ENCODE data around the gene CD82.

Gene CD82, protein sequence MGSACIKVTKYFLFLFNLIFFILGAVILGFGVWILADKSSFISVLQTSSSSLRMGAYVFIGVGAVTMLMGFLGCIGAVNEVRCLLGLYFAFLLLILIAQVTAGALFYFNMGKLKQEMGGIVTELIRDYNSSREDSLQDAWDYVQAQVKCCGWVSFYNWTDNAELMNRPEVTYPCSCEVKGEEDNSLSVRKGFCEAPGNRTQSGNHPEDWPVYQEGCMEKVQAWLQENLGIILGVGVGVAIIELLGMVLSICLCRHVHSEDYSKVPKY

DNA sequence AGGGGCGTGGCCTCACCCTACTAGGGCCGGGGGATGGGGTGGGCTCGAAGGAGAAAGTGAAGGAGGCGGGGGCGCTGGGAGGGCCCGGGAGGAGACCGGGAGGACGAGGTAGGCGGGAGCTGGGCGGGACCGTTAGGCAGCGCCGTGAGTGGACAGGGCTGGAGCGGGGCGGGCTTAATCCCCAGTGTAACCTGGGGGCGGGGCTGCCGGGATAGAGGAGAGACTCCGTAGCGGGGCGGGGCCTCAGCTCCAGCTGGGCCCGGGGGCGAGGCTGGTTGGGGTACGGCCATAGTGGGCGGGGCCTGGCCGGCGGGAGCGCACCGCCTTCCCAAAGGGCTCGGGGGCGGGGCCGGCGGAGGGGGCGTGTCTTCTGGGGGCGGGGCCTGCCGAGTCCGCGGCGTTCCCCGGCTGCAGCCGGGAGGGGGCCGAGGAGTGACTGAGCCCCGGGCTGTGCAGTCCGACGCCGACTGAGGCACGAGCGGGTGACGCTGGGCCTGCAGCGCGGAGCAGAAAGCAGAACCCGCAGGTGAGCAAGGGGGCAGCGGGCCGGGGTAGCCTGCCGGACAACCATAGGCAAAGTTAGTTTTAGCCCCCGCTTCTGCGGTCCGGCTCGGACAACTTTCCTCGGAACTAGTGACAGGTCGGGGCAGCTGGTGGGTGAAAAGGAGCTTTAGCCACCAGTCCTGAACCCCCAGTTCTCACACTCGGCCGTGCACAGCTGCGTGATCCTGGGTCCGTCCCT is at the start of gene CD82:
Gene CD82, plus strand, starts transcription at position 453 of the 742 bp plus-strand sequence. CDS start 29,000 bp downstream, outside the sequence.
- peak; percentile 100 for DNase-seq

DNA sequence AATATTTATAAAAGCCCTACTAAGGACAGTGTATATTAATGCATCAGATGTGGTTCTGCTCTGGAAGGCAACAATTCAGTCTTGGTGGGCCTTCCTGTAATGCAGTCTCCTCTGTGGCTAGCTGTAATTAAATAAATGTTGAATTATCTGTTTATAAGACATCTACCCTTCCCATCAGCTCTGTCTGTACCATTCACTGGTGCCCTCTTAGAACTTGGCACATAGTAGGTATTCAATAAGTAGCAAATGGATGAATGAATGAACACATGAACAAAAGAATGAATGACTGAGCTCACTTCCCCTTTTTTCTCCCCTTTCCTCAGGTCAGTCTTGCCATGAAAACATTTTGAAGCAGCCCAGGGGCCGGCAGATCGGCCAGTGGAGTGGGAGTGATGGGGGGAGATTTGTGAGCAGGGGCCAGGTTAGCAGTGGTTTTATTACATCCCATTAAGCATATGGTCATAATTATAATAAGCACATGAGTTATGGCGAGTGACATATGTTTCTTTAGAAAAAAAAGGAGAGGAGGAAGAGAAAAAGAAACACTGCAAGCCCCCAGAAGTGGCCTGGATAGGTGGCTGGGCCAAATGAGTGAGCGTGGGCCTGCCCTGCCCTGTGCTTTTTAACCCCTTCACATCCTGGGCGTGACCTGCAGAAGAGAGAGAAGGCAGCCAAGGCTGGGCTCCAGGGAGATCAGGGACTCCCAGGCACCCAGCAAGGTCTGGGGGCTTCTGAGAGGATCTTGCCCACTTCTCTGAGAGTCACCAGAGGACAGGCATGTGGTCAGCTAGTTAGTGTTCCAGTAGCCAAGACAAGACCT is 48.6 kb upstream of the CD82 start:
- no peak for DNase-seq

DNA sequence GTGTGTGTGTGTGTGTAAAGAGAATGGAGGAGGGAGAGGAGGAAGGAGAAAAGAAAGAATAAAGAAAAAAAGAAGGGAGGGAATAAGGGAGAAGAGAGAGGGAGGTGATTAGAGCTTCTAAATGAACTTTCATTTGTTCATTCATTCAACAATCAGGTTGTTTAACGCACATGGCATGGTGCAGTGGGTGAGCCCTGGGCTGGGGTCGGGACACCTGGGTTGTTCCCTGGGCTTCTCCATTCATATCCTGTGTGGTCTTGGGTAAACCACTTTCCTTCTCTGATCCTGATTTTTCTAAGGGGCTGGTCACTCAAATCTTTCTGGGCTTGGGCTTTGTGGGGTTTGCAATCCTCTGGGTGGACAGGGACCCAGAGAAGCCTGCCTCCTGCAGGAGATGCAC is 47.9 kb upstream of the CD82 start:
- no peak for DNase-seq

DNA sequence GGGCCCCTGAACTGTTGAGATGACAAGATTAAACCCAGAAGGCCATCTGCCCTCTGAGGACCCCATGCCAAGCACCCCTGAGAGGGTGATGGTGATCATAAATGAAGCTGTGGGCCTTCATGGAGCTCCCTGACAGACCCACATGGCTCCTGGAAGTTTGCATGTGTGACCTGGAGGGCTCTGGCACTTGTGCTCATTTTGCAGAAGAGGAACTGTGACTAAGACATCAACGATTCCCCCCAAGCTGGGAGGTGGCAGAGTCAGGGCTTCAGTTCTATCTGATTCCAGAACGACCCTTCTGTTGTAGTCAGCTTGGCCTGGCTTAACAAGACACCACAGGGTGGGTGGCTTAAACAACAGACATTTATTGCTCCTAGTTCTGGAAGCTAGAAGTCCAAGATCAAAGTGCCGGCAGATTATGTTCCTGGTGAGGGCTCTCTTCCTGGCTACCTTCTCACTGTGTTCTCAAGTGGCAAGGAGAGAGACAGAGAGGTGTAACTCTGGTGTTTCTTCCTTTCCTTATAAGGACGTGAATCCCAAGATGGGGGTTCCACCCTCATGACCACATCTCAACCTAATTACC is 46.4 kb upstream of the CD82 start:
- no peak for DNase-seq

DNA sequence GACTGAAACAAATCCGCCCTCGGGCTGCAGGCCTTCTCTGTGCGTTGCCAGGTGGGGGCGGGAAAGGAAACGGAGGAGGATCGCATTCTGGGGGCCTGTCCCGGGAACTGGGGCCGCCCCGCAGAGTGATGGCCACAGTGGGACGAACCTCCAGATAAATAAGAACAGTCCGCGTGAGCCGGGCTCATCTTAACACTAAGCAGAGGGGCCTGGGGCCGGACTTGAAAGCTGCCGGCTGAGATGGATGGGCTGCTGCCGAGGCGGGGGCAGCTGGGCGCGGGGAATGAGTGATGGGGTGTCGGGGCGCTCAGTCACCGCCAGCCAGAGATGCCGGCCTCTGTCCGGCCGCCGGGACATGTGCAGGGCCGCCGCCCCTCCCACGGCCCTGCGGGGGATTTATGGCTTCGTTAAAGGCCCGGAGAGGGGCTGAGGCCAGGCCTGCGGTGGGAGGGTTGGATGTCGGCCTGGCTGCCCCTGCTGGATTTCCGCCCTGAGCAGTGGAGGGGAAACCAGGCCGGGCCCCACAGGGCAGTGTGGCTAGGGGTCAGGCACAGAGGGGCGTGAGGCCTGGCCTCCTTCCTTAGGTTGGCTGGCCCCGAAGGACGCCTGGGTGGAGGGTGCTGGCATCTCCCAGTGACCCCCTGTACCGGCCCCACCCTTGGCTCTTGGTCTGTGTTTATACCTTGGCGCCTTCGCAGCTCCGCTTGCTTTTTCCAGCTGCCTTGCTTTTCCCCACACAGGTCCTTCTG is 45.3 kb upstream of the CD82 start:
- no peak for DNase-seq

DNA sequence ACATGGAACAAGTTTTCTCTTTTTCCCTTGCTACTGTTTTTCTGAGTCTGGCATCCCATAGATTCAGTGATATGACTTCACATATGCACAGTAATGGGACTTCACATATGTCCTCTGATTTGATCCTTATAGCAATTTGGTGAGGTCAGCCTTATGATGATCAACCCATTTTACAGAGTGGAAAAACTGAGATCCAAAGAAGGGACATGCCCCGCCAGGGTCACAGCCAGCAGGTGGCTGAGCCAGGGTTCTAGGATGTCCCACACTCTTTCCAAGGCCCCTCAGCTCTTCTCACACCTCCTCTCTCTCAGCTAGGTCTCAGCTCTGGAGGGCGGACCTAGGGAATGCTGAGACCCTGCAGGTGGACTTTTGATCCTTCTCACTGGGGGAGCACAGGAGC is 44.3 kb upstream of the CD82 start:
- no peak for DNase-seq

DNA sequence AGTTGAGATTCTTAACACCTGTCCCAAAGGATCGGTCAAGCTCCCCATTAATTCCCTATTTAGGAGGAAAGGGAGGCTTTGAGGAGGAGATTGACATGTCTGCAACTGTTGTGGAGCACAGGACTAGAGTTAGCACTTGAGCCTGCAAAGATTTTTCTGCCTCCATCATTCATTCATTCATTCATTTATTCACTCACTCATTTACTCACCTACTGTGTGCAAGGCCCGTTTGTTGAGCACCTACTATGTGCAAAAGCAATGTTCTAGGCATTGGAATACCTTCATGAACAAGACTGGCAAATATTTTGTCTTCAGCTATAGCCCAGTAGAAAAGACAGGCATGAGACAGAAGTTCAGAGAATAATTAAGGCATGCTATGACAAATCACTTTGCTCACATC is 43.2 kb upstream of the CD82 start:
- DNase-seq, result no peak

DNA sequence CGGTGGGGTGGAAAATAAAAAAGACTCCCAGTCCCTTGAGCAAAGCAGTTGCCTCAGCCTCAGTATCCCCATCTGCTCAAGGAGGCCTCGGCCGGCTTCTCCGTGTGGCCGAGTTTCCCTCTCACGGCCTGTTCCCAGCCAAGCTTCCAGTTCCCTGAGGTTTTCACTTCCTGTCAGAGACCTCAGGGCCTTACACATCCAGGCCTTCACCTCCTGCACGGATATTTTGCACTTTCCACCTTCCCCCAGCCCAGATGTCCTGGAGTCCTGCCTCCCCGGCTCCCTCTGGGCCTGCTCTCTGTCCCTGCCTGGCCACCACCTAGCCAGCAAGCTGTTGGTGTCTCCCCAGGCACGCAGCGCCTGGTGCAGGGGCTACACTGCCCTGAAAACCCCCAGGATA is 41.1 kb upstream of the CD82 start:
- no peak for DNase-seq

DNA sequence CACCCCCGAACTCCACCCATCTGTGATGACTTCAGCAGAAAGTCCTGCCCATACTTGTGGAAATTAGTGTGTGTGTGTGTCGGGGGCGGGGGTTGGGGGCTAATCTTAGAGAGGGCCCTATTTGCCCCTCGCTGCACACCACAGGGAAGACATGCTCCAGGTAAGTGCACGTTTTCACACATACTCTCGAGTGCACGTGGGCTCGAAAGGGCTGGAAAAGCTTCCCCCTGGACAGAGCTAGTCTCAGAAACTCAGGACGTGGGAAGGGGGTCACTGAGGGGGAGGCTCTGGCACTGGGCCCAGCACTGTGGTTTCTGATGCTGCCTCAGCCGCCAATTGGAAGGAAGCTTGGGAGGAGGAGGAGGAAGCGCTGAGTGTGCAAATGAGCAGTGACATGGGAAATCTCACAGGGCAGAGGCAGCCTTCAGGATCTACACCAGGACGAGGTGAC is 40.7 kb upstream of the CD82 start:
- DNase-seq, result no peak

DNA sequence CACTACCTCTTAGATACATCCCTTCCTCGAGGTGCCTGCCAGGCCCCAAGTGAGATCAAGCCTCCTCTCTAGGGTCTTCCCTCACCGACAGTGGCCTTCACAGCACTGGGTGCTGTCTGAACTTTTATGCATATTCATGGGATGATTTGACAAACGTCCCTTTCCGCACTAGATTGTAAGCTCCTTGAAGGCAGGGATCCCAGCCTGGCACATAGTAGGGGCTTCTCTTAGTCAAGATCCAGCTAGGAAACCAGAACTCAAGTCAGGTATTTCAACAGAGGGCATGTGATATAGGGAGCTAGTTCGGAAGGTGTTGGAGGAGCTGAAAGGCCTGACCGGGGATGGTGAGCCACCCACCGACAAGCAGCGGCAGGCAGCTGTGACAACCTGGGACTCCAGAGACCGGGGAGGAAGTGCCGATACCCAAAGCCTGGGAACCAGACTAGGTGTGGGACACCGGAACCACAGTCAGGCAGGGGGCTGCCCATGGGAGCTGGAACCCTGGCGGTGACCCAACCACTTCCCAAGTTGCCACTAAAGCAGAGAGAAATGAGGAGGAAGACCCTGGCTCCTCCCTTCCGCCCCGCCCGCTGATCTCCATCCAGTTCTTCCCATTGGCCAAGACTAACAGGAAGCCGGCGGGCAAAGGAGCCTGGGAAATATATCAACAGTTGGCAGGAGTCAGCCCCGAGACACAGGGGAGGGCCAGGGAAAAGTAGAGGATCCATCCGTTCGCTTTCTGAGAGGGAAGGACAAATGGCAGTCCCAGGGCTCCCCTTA is 39.8 kb upstream of the CD82 start:
- no peak for DNase-seq

DNA sequence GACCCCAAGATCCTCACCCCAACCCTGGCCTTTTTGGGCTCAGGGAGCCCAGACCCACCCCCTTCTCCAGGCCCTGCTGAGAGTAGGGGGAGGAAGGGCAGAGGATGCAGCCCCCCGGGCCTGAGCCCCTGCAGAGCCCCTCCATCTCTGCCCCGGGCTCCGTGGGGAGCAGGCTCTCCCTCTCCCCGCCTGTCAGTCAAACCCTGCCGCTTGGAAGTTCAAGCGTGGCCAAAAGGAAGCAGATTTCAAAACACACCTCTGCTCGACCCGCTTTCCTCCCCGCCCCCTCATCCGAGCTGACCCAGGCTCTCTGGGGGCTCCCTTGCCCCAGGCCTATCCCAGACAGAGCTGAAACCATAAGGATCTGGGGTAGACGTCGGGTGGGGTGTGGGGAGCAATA is 39.0 kb upstream of the CD82 start:
- DNase-seq, result no peak

DNA sequence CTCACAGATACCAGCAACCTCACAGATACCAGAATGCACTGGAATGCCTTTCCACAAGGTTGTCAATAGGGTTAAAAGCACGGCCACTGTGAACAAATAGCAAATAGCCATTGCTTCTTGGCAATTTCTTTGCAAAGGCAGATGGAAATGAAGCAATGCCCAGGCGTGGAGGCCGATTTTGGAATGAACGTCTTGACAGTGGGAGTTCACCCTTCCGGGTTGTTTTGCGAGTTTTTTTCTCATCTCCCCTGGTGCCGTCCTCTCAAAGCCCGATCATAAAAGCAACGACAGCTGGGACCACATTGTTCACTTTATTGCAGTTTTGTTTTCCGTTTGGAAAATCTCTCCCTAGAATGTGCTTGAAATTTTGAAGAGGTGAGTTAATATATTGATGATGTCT is 38.0 kb upstream of the CD82 start:
- DNase-seq, result no peak

DNA sequence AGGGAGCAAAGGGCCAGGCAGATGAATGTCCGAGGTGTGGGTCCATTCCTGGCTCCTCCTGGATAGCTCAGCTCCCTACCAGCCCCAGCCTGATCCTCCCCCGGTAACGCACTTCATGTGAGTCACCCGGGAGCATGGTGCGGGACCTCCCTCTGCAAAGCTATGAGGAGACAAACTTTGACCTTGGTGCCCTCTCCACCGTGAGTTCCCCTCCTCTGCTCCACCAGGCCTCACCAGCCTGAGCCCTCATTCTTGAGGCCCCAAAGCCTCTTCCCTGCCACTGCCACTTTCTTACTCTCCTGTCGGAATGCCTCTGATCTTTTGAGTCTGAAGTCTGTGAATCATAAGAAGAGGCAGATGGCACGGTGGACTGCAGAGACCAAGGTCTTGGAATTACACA is 37.4 kb upstream of the CD82 start:
- no peak for DNase-seq

DNA sequence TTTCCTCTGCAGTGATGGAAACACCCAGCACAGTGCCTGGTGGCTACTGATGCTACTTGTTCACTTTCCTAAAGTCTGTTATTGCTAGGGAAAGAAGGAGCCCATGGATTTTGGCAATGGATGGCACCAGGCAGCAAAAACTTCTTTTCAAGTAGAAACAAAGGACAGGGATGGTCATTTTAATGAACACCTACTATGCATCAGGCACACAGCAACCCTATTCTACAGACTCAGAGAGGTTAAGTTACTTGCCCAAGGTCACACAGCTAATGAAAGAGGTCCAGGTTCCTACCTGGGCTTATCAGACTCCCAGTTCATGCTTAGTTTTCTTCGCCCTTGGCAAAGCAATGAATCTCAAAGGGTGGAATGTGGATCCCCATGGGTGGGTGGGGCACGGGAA is 36.9 kb upstream of the CD82 start:
- no peak for DNase-seq

DNA sequence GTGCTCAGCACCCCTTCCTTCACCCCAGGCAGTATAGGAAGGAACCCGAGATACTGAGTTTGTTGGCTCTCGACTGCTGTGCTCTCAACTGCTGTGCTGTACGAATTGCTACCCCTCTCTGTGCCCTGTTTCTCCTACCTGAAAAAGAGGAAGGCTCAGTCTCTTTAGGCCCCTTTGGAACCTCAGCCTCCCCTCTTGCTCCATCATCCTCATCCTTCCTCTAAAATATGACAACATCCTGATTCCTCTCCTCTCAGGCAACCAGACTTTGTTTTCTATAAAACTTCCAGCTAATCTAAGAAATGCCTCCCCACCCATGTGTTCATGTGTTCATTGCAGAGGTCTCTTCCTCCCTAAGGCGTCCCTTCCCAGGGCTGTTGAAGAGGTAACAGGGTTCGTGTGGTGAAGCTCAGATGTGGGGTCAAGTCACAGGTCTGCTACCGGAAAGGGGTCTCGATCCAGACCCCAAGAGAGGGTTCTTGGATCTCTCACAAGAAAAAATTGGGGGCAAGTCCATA is 35.5 kb upstream of the CD82 start:
- no peak for DNase-seq

DNA sequence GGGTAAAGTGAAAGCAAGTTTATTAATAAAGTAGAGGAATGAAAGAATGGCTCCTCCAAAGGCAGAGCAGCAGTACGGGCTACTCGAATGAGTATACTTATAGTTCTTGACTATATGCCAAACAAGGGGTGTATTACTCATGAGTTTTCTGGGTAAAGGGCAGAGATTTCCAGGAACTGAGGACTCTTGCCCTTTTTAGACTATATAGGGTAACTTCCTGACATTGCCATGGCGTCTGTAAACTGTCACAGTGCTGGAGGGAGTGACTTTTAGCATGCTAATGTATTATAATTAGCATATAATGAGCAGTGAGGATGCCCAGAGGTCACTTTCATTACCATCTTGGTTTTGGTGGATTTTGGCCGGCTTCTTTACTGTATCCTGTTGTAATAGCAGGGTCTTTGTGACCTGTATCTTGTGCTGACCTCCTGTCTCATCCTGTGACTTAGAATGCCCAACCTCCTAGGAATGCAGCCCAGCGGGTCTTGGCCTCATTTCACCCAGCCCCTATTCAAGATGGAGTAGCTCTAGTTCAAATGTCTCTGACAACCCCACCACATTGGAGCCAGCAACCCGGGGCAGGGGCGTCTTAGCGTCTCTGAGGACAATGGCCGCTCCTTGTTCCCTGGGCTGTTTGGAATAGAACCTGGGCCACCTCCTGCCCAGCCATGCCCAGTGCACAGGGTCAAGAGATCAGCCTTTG is 34.9 kb upstream of the CD82 start:
- DNase-seq, result peak; percentile 34

DNA sequence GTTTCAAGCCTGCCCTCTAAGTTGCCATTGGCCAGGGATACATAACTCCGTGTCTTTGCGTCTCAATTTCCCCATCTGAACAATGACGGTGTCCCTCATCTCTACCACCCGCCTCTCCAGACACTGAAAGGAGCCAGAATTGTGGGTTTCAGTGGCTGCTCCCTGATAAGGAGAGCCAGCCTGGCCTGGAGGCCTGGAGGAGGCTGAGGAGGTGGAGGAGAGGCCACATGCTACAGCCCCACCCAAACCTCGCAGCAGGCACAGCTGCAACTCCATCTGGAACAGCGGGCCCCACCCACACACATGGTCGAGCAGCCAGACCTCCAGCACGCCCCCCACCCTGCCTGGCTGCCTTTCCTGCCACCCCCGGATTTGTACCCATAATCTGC is 34.4 kb upstream of the CD82 start:
- DNase-seq, result no peak

DNA sequence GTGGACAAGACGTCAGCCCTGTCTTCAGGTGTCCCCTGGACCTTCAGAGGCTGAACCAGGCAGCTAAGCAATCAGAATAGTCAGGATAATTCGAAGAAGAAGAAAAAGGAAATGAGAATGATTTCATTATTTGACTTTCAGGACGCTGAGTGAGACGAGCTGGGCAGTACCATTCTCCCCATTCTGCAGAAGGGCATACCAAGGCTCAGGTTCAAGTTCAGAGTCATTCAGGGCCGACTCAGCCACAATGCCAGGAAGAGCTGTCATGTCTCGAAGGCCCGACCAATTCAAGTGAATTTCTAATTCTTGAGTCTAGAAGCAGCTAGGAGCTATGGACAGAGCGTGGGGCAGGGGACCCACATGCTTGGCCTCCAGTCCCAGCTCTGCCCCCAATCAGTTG is 33.8 kb upstream of the CD82 start:
- DNase-seq, result no peak

DNA sequence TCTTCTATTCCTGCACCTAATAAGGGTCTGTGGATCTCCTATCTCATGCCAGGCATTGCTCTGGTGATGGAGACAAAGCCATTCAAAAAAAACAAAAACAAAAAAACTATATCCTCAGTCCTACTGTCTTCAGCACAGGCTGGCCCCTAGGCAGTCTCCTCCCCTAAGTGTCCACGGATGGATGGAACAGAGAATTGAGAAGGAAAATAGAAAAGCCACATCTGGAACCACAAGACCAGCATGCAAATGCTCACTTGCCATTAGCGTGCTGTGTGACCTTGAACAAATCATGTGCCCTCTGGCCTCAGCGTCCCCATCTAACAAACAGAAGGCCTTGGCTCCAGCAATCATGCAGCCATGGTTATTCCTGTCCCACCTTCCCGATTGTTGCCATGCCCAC is 32.7 kb upstream of the CD82 start:
- DNase-seq, result no peak

DNA sequence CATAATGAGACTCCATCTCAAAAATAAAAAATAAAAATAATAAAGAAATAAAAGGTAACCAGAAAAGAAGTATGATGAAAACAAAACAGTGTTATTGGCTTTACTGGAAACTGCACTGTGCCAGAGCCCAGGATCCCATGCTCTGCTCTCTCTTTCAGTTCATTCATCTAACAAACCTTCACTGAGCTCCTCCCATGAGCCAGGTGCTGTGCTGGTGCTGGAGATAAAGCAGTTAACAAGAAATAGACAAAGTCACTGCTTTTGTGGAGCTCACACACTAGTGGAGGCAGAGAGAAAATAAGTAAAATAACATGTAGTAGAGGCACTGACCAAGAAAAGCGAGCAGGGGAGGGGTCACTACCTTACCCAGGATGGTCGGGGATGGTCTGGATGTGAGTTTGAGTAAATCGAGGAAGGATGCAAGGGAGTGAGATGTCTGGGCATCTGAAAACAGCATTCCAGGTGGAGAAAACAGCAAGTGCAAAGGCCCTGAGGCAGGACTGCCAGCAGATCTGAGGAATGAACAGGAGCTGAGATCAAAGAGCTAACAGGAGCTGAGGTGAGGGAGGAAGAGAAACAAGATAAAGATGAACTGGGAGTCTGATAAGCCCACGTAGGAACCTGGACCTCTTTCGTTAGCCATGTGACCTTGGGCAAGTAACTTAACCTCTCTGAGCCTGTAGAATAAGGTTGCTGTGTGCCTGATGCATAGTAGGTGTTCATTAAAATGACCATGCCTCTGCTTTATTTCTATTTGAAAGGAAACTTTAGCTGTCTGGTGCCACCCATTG is 31.3 kb upstream of the CD82 start:
- DNase-seq, result no peak
